Measurements from ENCODE around the gene PRRX2.

The PRRX2 gene

GRCh38 chr9:129702589-129703520 is 37.4 kb downstream of the PRRX2 start:
- no peak for DNase-seq (ENCODE audit: extremely low read depth in 1 of 2, low read depth in 1 of 2)

- no peak for DNase-seq (ENCODE audit: extremely low read depth in 1 of 2, low read depth in 1 of 2)
Observed at GRCh38 chr9:129703667-129704355, 38.4 kb downstream of the PRRX2 start.

- DNase-seq (ENCODE audit: extremely low read depth in 1 of 2, low read depth in 1 of 2) = no peak
Observed at GRCh38 chr9:129704807-129705206, 39.4 kb downstream of the PRRX2 start.

GRCh38 chr9:129708793-129709192 is 43.3 kb downstream of the PRRX2 start:
- DNase-seq (ENCODE audit: extremely low read depth in 1 of 2, low read depth in 1 of 2) = no peak

- no peak for DNase-seq (ENCODE audit: extremely low read depth in 1 of 2, low read depth in 1 of 2)
Observed at GRCh38 chr9:129709438-129710168, 44.2 kb downstream of the PRRX2 start.

- DNase-seq (ENCODE audit: extremely low read depth in 1 of 2, low read depth in 1 of 2) = no peak
Observed at GRCh38 chr9:129710169-129710453, 44.7 kb downstream of the PRRX2 start.

- no peak for DNase-seq (ENCODE audit: extremely low read depth in 1 of 2, low read depth in 1 of 2)
Observed at GRCh38 chr9:129712634-129713401, 47.4 kb downstream of the PRRX2 start.

- DNase-seq (ENCODE audit: extremely low read depth in 1 of 2, low read depth in 1 of 2) = no peak
Observed at GRCh38 chr9:129713402-129713679, 47.9 kb downstream of the PRRX2 start.

- no peak for DNase-seq (ENCODE audit: extremely low read depth in 1 of 2, low read depth in 1 of 2)
Observed at GRCh38 chr9:129714511-129715061, 49.1 kb downstream of the PRRX2 start.

GRCh38 chr9:129716091-129716490 is 50.6 kb downstream of the PRRX2 start:
- no peak for DNase-seq (ENCODE audit: extremely low read depth in 1 of 2, low read depth in 1 of 2)

- no peak for DNase-seq (ENCODE audit: extremely low read depth in 1 of 2, low read depth in 1 of 2)
Observed at GRCh38 chr9:129717991-129718390, 52.5 kb downstream of the PRRX2 start.

GRCh38 chr9:129718647-129719046 is 53.2 kb downstream of the PRRX2 start:
- DNase-seq (ENCODE audit: extremely low read depth in 1 of 2, low read depth in 1 of 2) = no peak

GRCh38 chr9:129719135-129719534 is 53.7 kb downstream of the PRRX2 start:
- DNase-seq (ENCODE audit: extremely low read depth in 1 of 2, low read depth in 1 of 2) = no peak

- DNase-seq (ENCODE audit: extremely low read depth in 1 of 2, low read depth in 1 of 2) = no peak
Observed at GRCh38 chr9:129720181-129720864, 54.9 kb downstream of the PRRX2 start.

GRCh38 chr9:129720865-129721545 is 55.6 kb downstream of the PRRX2 start:
- DNase-seq (ENCODE audit: extremely low read depth in 1 of 2, low read depth in 1 of 2) = no peak

GRCh38 chr9:129722913-129723312 is 57.5 kb downstream of the PRRX2 start:
- DNase-seq (ENCODE audit: extremely low read depth in 1 of 2, low read depth in 1 of 2) = no peak

- DNase-seq (ENCODE audit: extremely low read depth in 1 of 2, low read depth in 1 of 2) = no peak
Observed at GRCh38 chr9:129724456-129725190, 59.2 kb downstream of the PRRX2 start.

- DNase-seq (ENCODE audit: extremely low read depth in 1 of 2, low read depth in 1 of 2) = no peak
Observed at GRCh38 chr9:129725795-129726251, 60.4 kb downstream of the PRRX2 start.

All from stimulated activated CD8-positive, alpha-beta memory T cell treated with anti-CD3 and anti-CD28 coated beads, Interleukin-7, amount 100 ng/mL, for 48 hours (primary cell).